Measurements from ENCODE around the gene RRAD.

The RRAD gene

GRCh38 chr16:66889622-66890021 lies 35.7 kb downstream of the RRAD start:
- Histone ChIP-seq H2AFZ (ENCODE audit: low read length, unreplicated experiment) (no peak overlapping the region), H3K36me3 (ENCODE audit: insufficient read depth, low read length) (no peaks in the 10 kb centered on the region), H3K79me2 (ENCODE audit: control insufficient read depth, insufficient read depth, low read length, unreplicated experiment) (no peaks in the 10 kb centered on the region), H3K4me1 (ENCODE audit: control insufficient read depth, insufficient read depth, low read length, unreplicated experiment) (peaks cover 4% of the 10 kb centered on the region), H3K4me3 (ENCODE audit: low read depth, low read length) (no peak overlapping the region), H3K27me3 (ENCODE audit: insufficient read depth, low read length) (no peaks in the 10 kb centered on the region), H3K27ac (ENCODE audit: low read depth, low read length) (no peak overlapping the region)

GRCh38 chr16:66888647-66889615 lies 36.4 kb downstream of the RRAD start:
- Histone ChIP-seq H3K27ac (ENCODE audit: low read depth, low read length) (no peak overlapping the region), H3K4me3 (ENCODE audit: low read depth, low read length) (no peak overlapping the region), H3K27me3 (ENCODE audit: insufficient read depth, low read length) (no peaks in the 10 kb centered on the region), H3K4me1 (ENCODE audit: control insufficient read depth, insufficient read depth, low read length, unreplicated experiment) (peaks cover 4% of the 10 kb centered on the region), H3K79me2 (ENCODE audit: control insufficient read depth, insufficient read depth, low read length, unreplicated experiment) (no peaks in the 10 kb centered on the region), H2AFZ (ENCODE audit: low read length, unreplicated experiment) (no peak overlapping the region), H3K36me3 (ENCODE audit: insufficient read depth, low read length) (no peaks in the 10 kb centered on the region)

- Histone ChIP-seq H2AFZ (ENCODE audit: low read length, unreplicated experiment) (no peak overlapping the region), H3K79me2 (ENCODE audit: control insufficient read depth, insufficient read depth, low read length, unreplicated experiment) (peaks cover 4% of the 10 kb centered on the region), H3K27me3 (ENCODE audit: insufficient read depth, low read length) (no peaks in the 10 kb centered on the region), H3K27ac (ENCODE audit: low read depth, low read length) (no peak overlapping the region), H3K4me3 (ENCODE audit: low read depth, low read length) (no peak overlapping the region), H3K4me1 (ENCODE audit: control insufficient read depth, insufficient read depth, low read length, unreplicated experiment) (peaks cover 3% of the 10 kb centered on the region), H3K36me3 (ENCODE audit: insufficient read depth, low read length) (no peaks in the 10 kb centered on the region)
Observed at GRCh38 chr16:66886914-66887313, 38.4 kb downstream of the RRAD start.

GRCh38 chr16:66886321-66886720 lies 39.0 kb downstream of the RRAD start:
- H3K27me3 ChIP-seq (ENCODE audit: insufficient read depth, low read length) = no peaks in the 10 kb centered on the region
- no peak overlapping the region for H2AFZ ChIP-seq (ENCODE audit: low read length, unreplicated experiment)
- no peak overlapping the region for H3K27ac ChIP-seq (ENCODE audit: low read depth, low read length)
- peaks cover 4% of the 10 kb centered on the region for H3K4me1 ChIP-seq (ENCODE audit: control insufficient read depth, insufficient read depth, low read length, unreplicated experiment)
- no peak overlapping the region for H3K4me3 ChIP-seq (ENCODE audit: low read depth, low read length)
- peaks cover 6% of the 10 kb centered on the region for H3K79me2 ChIP-seq (ENCODE audit: control insufficient read depth, insufficient read depth, low read length, unreplicated experiment)
- H3K36me3 ChIP-seq (ENCODE audit: insufficient read depth, low read length) = no peaks in the 10 kb centered on the region

- Histone ChIP-seq H2AFZ (ENCODE audit: low read length, unreplicated experiment) (no peak overlapping the region), H3K27me3 (ENCODE audit: insufficient read depth, low read length) (no peaks in the 10 kb centered on the region), H3K4me1 (ENCODE audit: control insufficient read depth, insufficient read depth, low read length, unreplicated experiment) (peaks cover 4% of the 10 kb centered on the region), H3K27ac (ENCODE audit: low read depth, low read length) (no peak overlapping the region), H3K79me2 (ENCODE audit: control insufficient read depth, insufficient read depth, low read length, unreplicated experiment) (peaks cover 12% of the 10 kb centered on the region), H3K4me3 (ENCODE audit: low read depth, low read length) (no peak overlapping the region), H3K36me3 (ENCODE audit: insufficient read depth, low read length) (no peaks in the 10 kb centered on the region)
Observed at GRCh38 chr16:66885491-66885890, 39.8 kb downstream of the RRAD start.

- no peak overlapping the region for H3K4me3 ChIP-seq (ENCODE audit: low read depth, low read length)
- H3K27me3 ChIP-seq (ENCODE audit: insufficient read depth, low read length) = no peaks in the 10 kb centered on the region
- peaks cover 12% of the 10 kb centered on the region for H3K79me2 ChIP-seq (ENCODE audit: control insufficient read depth, insufficient read depth, low read length, unreplicated experiment)
- H3K36me3 ChIP-seq (ENCODE audit: insufficient read depth, low read length) = no peaks in the 10 kb centered on the region
- H3K27ac ChIP-seq (ENCODE audit: low read depth, low read length) = no peak overlapping the region
- H3K4me1 ChIP-seq (ENCODE audit: control insufficient read depth, insufficient read depth, low read length, unreplicated experiment) = peaks cover 4% of the 10 kb centered on the region
- H2AFZ ChIP-seq (ENCODE audit: low read length, unreplicated experiment) = no peak overlapping the region
Observed at GRCh38 chr16:66882702-66883101, 42.6 kb downstream of the RRAD start.

GRCh38 chr16:66881964-66882508 lies 43.3 kb downstream of the RRAD start:
- no peaks in the 10 kb centered on the region for H3K27me3 ChIP-seq (ENCODE audit: insufficient read depth, low read length)
- H3K79me2 ChIP-seq (ENCODE audit: control insufficient read depth, insufficient read depth, low read length, unreplicated experiment) = peaks cover 12% of the 10 kb centered on the region
- no peak overlapping the region for H3K27ac ChIP-seq (ENCODE audit: low read depth, low read length)
- peaks cover 4% of the 10 kb centered on the region for H3K4me1 ChIP-seq (ENCODE audit: control insufficient read depth, insufficient read depth, low read length, unreplicated experiment)
- H3K4me3 ChIP-seq (ENCODE audit: low read depth, low read length) = peak overlapping the region; percentile 96; the same call in 1 of the 2 replicates
- H2AFZ ChIP-seq (ENCODE audit: low read length, unreplicated experiment) = no peak overlapping the region
- no peaks in the 10 kb centered on the region for H3K36me3 ChIP-seq (ENCODE audit: insufficient read depth, low read length)

GRCh38 chr16:66881560-66881959 lies 43.8 kb downstream of the RRAD start:
- H3K27ac ChIP-seq (ENCODE audit: low read depth, low read length) = no peak overlapping the region
- no peaks in the 10 kb centered on the region for H3K36me3 ChIP-seq (ENCODE audit: insufficient read depth, low read length)
- peaks cover 4% of the 10 kb centered on the region for H3K4me1 ChIP-seq (ENCODE audit: control insufficient read depth, insufficient read depth, low read length, unreplicated experiment)
- H3K4me3 ChIP-seq (ENCODE audit: low read depth, low read length) = peak overlapping the region; percentile 96
- H2AFZ ChIP-seq (ENCODE audit: low read length, unreplicated experiment) = no peak overlapping the region
- peaks cover 12% of the 10 kb centered on the region for H3K79me2 ChIP-seq (ENCODE audit: control insufficient read depth, insufficient read depth, low read length, unreplicated experiment)
- H3K27me3 ChIP-seq (ENCODE audit: insufficient read depth, low read length) = no peaks in the 10 kb centered on the region

GRCh38 chr16:66881014-66881417 lies 44.3 kb downstream of the RRAD start:
- Histone ChIP-seq H3K79me2 (ENCODE audit: control insufficient read depth, insufficient read depth, low read length, unreplicated experiment) (peaks cover 12% of the 10 kb centered on the region), H3K36me3 (ENCODE audit: insufficient read depth, low read length) (no peaks in the 10 kb centered on the region), H3K4me1 (ENCODE audit: control insufficient read depth, insufficient read depth, low read length, unreplicated experiment) (peaks cover 4% of the 10 kb centered on the region), H3K27me3 (ENCODE audit: insufficient read depth, low read length) (no peaks in the 10 kb centered on the region), H2AFZ (ENCODE audit: low read length, unreplicated experiment) (peak overlapping the region; percentile 43), H3K27ac (ENCODE audit: low read depth, low read length) (no peak overlapping the region), H3K4me3 (ENCODE audit: low read depth, low read length) (peak overlapping the region; percentile 96)

- H3K27ac ChIP-seq (ENCODE audit: low read depth, low read length) = no peak within 1 kb of the TSS
- peaks cover 7% of the 10 kb centered on the region for H3K4me1 ChIP-seq (ENCODE audit: control insufficient read depth, insufficient read depth, low read length, unreplicated experiment)
- peak within 1 kb of the TSS; percentile 96 for H3K4me3 ChIP-seq (ENCODE audit: low read depth, low read length)
- H2AFZ ChIP-seq (ENCODE audit: low read length, unreplicated experiment) = peak within 1 kb of the TSS; percentile 84
- no peaks in the 10 kb centered on the region for H3K27me3 ChIP-seq (ENCODE audit: insufficient read depth, low read length)
- H3K36me3 ChIP-seq (ENCODE audit: insufficient read depth, low read length) = no peaks in the 10 kb centered on the region
- peaks cover 12% of the 10 kb centered on the region for H3K79me2 ChIP-seq (ENCODE audit: control insufficient read depth, insufficient read depth, low read length, unreplicated experiment)
Observed at GRCh38 chr16:66880288-66881013, 44.9 kb downstream of the RRAD start, which contains the start of gene PDP2. PDP2 (plus strand) TSS chr16:66880515; CDS start chr16:66884285, 3,770 bp downstream.

Measured in ACC112 (cell line).